Fibroblast of skin of back (primary cell): ENCODE data around the gene DHX58.

Experiments used
- DNase-seq: peaks from one replicate; pipeline ENCODE4 v3.0.0-alpha.2; 2013

DHX58 gene

DNA sequence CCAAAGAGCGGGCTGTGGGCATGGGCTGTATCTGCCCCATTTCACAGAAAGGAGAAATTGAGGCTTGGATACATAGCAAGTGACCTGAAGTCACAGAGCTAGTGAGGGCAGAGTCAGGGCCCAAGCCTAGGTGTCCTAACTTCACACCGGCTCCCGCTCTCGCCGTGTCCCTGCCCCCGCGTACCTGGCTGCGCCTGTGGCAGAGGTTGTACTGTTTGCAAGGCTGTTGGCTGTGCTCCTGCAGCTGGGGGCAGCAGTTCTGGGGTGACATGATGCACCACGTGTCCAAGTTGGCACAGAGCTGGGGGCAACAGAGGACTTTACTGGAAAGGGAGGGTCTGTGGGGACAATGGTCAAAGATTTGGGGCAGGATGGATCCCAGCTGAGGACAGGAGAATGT, 3.4 kb downstream of the DHX58 start:
- DNase-seq, result no peak

DNA sequence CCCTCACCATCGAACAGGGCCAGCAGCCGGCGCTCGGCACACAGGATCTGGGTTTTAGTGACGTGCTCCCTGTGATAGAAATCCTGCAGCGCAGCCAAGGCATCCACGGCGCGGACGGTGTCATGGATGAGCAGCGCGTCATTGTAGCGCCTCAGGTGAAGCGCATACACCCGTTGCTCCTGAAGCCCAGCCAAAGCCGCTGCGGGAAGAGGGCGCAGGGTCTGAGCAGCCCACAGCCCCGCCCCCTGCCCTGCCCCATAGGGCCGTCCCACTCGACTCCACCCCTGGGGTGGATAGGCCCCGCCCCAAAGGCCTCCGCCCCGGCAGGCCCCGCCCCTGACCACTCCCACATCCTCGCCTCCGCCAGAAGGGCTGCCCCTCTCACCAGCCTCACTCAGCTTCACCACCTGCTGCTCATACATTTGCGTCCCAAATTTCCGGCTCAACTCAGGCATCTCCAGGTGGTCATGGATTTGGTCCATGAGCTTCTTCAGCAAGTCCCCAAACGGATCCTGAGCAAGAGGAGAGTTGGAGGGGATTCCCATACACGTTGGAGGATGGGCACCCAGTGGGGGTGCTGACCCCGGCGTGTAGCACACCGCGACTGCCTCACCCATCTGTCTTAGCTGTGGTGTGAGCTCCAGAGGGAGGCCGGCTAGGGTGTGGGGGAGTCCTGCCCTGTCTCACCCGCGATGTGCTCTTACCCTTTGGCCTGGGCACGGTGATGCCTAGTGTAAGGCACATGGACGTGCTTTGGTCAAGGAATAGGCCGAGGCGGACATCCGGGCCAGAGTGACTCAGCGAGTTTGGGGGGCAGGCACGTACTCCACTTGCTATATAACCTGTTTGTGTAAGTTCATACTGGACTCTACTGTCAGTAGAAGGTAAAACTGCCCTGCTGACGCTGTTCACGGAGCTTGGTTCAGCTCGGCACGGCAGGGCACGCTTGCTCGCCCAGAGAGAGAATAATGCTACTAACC, 4.6 kb downstream of the DHX58 start:
- peak; percentile 56 for DNase-seq

DNA sequence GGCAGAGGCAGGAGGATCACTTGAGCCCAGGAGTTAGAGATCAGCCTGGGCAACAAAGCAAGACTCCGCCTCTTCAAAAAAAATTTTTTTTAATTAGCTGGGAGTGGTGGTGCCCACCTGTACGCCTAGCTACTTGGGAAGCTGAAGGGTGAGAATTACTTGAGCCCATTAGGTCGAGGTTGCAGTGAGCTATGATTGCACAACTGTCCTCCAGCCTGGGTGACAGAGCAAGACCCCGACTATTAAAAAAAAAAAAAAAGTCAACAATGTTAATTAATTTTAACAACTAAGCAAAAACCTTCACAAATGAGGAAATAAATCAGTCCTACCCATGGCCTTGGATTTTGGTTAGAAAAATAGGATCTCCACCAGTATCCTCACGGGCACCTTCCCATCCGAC, 5.4 kb downstream of the DHX58 start:
- DNase-seq, result no peak

DNA sequence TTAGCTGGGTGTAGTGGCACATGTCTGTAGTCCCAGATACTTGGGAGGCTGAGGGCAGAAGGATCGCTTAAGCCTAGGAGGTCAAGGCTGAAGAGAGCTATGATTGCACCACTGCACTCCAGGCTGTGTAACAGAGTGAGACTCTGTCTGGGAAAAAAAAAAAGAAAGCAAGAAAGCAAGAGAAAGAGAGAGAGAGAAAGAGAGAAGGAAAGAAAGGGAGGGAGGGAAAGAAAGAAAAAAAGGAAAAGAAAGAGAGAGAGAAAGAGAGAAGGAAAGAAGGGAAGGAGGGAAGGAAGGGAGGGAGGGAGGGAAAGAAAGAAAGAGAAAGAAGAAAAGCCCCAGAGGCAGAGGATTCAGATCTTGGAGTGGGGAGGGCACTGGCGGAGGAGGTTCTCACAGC, 6.5 kb downstream of the DHX58 start:
- no peak for DNase-seq

DNA sequence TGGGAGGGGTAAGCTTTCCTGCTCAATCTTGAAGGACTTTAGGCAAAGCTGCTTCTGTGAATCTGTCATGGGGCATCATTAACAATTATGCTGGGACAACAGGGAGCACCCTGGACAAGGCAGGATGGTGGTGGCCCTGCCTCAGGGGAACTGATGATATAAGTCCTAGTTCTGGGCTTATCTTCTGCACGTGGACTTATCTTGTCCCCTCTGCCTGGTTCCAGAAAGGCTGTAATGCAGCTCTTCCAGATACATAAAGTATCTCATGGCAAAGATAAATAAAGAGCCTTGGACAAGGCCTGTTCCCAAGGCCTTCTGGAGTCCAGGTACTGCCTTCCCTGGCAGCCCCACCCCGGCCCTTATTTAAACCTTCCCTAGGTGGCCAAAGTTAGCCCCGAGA, 8.2 kb downstream of the DHX58 start:
- DNase-seq, result no peak

DNA sequence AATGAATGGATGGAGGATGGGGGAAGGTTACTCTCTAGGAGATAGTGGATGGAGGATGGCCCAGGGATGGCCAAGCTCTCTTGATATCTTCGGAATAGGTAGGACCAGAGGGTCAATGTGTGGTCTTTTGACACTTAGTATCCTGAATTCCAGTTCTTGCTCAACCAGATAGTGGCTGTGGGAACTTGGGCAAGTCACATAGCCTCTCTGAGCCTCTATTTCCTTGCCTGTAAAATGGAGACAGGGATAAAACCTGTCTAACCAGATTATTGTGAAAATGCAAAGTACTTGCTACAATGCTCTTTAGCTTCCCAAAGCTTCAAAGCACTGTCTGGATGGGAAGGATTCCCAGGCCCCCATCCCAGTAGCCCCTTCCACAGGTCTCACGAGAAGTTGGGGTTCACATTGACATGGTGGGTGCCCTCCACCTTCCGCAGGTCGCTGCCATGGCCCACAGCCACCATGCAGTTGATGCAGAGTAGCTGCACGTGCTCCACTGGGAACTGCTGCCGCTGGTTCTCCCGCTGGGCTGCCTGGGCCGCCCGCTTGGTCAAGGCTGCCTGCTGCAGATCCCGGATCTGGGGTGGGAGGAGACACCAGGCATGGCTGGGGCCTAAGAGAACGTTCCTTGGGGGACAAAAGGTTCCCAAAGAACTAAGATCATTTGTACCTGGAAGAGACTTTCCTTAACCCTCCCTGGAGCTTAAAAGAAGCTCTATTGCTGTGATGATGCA, 9.1 kb downstream of the DHX58 start:
- DNase-seq, result no peak

DNA sequence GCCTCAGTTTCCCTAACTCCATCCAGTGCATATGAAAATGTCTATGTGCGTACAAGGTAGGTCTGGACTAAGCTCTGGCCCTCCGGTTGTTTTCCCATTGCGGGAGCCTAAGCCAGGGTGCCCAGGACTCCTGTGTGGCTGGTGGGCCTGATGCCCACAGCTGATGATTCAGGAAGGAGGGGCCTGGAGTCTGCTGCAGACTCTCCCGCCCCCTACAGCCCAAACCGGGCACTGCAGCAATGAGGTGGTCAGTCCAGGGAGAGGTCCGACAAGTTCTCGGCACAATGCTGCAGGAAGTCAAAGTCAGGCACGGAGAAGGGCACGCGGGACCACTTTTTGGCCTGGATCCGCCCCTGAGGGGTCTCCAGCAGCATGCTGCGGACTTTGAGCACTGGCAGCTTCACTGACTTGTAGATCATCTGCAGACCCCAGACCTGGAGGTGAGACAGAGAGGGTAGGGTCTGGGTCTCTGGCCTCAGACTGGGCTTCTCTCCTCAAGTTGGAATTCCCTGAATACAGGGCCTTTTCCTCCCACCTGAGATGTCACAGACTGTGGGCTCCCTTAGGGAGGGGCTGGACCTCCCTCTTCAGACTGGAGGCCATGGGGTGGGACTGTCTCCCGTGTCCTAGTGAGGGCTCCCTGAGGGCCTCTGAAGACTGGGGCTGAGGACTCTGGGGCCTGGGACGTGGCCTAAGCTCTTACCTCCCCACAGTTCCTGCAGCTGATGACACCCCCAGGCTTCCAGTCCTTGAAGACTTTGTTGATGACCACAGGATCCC, 10.8 kb downstream of the DHX58 start:
- peak; percentile 62 for DNase-seq

DNA sequence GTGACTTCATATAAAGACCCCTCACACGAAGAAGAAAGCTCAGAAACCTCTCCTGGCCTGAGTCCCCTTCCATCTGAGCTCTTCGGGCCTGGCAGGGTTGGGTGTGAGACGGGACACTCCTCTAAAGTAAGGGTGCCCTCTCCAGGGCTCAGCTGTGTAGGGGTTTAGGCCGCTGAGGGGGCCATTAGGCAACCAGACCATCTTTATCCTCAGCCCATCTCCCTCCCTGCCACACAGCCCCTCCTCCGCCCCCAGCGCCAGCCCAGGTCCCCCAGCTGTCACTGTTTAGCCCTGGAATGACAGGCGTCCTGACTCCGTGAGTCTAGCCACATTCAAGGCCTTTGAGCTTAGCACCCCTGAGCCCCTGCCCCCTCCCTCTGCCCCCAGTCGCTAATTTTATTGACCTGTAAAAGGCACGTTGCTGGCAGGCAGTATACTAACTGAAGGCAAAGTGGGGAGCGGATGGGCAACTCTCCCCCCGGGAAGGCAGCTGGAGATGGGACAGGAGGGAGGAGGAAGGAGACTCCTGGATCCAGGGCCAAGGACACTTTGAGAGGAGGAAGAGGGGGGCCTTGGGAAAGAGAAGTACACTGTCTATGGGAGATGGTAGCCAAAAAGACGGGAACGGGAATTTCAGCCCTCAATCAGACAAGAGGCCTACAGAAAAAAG, 13.6 kb downstream of the DHX58 start:
- DNase-seq, result no peak

DNA sequence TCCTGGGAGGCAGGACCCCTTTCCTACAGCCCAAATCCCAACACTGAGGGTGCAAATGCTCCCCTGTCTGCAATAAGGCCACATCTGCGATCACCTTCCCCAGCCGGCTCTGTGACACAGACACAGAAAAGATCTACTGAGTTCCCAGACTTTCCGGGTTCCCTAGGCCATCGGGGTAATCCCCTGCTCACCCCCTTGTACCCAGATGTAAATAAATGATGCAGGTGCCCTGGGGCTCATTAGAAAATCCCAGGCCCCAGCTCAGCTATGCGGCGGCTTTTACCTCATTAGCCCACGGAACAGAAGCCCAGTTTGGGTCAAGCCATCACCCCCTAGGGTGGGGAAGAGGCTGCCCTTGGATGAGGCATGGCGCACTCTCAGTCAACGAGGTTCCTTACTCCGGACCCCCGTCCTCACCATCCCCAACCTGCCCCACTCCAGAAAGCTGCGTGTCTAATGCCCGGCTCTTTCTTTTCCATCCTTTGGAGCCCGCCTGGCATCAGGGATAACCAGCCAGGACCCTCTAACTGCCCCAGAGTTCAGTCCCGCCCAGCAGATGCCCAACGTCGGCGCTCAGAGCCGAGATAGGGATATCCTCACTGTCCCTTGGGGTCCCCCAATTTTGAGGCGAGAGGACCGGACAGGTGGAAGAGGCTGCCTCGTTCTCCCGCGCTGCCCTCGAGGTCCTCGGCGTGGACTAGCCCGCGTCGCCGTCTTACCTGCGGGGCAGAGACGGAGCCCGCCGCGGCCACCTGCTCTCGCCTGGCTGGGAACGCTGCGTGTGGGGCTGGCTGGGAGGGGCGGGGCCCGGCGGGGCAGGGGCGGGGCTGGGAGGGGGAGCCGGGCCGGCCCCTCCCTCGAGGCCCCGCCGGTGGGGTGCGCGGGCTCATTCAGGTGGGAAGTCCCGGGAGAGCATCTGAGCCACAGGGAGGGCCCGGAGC, 14.6 kb downstream of the DHX58 start, which contains the start of gene ZNF385C:
ZNF385C (minus strand) TSS at position 783 of the 941 bp plus-strand sequence. CDS start 35,417 bp downstream, outside the sequence.
- DNase-seq, result no peak

DNA sequence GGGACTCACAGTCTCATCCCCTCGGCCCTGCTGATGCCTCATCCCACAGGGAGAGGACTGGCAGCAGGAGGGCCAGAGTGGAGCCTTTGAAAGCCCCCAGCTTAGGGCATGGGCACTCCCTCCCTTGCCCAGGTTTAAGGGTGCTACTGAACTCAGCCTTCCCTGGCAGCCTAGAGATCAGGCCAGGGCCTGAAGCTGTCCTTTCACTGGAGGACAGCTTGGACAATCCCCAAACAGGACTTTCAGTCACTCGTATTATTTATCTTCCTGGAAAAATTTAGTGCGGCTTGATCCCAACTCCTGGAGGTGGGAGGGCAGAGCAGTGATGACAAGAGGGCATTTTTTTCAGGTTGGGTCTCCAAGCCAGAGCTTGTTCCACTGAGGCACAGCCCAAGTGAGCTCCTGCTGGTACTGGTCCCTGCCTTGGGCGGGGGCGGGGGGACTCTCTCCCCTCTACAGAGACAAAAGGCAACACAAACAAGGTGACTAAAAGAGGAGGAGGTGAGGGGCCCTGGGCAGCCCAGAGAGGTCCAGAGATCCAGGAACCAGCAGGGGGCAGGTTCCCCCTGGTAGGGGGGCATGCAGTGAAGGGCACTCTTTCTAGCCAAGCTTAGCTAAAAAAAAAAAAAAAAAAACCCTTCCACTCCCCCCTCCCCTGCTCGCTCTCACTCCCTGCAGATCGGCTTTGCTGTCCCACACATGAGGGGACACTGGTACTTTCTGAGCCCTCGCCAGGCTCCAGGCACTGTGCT, 16.0 kb downstream of the DHX58 start:
- DNase-seq, result no peak

DNA sequence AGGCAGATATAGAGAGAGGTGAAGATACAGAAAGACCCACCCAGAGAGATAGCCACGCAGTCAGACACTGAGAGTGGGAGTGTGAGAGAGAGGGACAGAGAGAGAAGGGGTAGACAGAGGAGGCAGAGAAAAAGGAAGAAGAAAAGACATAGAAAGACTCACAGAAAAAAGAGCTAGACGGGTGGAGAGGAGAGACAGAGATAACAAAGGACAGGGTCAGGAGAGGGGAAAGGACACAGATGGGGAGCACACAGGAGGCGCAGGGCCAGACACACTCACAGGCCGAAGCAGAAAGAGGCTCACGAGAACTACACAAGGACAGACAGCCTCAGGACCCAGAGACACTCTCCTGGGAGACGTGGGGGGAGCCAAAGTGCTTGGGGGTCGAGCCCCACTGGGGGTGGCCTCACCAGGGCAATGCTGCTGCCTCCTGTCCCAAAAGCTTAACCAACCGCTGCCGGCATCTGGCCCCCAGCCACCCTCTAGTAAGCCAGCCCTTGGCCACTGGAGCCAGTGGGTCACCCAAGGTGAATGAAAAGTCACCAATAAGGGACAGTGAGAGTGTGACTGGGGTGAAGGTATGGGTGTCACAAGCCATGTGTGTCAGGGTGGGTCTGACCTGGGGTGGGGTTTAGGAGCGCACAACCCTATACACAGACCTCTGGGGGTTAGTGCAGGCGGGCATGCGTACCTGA, 18.0 kb downstream of the DHX58 start:
- DNase-seq, result no peak

DNA sequence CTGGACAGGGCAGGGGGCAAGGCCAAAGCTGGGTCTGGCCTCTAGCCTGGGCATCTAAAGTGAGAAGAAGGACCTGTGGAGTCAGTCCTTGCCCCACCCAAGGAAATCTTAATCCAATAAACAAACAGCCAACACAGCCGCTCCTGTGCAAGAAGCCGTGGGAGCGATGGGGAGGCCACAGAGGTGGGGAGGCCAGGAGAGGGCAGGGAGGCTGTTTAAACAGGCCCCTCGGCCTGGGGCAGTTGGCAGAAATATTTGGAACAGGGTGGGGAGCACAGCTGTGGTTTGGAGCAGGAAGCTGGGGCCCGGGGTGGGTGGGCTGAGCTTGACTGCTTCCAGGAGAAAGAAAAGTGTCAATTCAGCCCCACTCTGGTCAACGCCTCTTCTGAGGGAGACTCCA, 19.6 kb downstream of the DHX58 start:
- no peak for DNase-seq

DNA sequence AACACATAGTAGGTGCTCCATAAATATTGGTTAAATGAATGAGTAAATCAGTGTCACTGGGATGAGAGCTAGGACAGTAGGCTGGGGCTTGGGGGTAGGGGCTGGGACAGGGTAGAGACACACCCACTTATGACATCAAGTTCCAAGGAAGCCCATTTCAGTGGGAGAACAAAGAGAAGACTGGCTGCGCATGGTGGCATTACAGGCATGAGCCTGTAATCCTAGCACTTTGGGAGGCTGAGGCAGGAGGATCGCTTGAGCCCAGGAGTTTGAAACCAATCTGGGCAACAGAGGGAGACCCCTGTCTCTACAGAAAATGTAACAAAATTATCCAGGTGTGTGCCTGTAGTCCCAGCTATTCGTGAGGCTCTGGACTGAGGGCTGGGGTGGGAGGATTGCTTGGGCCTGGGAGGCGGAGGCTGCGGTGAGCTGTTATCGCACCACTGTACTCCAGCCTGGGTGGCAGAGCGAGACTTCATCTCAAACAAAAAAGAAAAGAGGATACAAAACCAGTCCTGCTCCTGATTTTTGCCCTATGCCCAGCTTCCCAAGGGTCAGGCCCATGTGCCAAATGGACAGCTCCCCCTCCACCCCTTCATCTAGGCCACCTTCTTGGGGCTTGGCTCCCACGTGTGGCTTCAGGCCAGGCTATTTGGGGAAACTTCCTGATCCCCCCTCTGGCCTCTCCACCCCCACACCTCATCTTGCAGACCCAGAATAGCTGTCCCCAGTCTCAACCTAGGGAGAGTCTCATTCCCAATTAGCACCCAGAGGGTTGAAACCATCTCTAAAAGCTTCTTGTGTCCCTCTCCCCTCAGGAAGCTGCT, 21.3 kb downstream of the DHX58 start:
- no peak for DNase-seq

DNA sequence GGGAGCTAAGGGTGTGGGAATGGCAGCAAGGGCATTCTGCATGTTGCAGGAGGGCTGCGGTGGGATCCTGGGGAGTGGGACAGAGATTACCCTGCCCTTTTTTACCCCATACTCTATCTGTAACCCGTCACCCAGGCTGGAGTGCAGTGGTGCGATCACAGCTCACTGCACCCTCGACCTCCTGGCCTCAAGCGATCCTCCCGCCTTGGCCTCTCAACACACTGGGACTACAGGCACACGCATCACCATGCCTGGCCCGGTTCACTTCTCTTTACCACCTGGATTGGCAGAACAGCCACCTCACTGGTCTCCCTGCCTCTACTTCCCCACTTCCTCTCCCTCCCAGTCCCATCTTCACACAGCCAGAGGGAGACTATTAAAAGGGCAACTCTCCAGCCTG, 23.8 kb downstream of the DHX58 start:
- no peak for DNase-seq

DNA sequence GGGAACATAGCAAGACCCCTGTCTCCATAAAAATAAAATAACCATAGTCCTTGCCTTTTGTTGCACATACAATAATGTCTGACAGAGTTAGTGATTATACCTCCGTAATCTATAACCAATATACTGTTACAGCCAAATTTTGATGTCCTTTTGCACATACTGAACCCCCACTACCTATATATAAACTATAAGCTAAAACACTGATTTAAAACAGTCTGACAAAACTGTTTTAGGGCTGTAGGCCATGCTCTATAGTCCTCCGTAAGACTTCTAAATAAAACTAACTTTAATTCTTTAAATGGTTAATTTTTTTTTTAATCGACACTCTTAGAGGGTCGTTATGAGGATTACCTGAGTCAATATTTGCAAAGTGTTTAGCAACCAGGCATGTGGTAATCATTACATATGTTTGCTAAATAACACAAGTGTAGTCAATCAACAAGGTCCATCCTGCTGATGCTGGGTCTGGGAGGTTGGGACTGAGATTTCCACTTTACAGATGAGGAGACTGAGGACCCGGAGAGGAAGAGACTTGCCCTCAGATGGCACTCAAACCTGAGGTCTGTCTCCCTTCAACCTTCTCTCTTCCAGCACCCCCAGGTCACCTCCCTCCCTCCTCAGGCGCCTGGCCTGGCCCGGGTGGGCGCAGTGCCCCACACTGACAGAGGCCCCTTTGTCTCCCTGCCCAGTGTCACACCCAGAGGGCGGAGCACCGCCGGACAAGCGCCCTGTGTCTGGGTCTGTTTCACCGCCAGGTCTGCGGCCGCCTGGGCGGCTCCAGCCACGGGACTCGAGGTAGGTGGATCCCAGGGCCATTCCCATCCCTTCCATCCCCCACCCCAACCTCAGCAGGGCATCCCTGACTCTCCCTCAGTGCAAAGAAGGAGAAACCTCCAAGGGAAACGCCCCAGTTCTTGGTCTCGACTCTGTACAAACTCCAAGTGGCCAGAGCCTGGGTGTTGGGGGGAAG, 24.5 kb downstream of the DHX58 start:
- DNase-seq, result no peak

DNA sequence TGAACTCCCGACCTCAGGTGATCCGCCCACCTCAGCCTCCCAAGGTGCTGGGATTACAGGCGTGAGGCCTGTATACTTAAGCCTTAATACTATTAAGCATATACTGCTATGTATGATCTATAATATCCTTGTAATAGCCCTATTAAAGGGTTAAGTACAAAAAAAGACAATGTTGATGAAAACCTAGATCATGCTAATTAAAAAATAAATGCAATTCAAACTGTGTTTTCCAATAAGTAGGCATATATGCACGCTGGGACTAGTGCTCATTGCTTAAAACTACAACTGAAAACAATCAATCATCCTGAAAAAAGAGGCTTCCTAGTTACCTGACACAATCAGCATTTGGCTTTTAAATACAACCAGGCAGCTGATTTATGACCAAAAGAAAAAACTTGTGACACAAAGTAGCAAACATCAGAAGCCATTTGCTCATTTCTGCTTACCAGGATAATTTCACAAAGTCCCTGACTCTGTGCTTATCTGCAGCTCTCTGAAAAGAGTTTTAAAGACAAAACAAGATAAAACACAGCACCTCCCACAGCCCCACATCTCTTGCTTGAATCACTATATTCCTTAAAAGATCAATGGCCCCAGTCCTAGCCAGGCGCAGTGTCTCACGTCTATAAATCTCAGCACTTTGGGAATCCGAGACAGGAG, 25.3 kb downstream of the DHX58 start:
- no peak for DNase-seq
